DMS 273 (cell line): Measurements from ENCODE around the gene FYCO1.
"Not testable (repeated sequence)": the region's sequence is repeated elsewhere in the genome, so short reads cannot be mapped to it uniquely, and the experiment has no call there.

Experiments used
- DNase-seq: peaks from one replicate; lab custom pipeline; 2025; ENCODE audit not compliant: unreplicated experiment; lab: John Stamatoyannopoulos, UW

The FYCO1 gene

DNA sequence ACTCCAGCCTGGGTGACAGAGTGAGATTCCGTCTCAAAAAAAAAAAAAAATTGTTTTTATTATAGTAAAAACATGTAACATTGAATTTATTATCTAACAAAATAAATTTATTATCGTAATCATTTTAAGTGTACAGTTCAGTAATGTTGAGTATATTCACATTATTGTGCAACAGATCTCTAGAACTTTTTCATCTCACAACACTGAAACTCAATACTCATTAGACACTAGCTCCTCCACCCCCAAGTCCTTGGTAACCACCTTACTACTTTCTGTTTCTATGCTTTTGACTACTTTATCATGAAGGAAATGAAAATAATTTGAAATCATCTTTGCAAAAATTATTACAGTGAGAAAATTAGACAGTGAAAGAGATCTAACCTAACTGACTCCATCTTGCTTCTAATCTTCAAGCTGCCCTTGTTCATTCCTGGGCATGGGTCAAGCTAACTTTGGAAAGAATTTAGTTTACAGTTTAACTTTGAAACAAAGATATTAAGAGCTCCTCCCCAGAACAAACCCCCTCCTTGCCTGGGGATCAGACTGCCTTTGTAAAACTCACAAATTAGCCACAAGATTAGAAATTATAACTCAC is 15.0 kb upstream of the FYCO1 start:
- DNase-seq: no peak

DNA sequence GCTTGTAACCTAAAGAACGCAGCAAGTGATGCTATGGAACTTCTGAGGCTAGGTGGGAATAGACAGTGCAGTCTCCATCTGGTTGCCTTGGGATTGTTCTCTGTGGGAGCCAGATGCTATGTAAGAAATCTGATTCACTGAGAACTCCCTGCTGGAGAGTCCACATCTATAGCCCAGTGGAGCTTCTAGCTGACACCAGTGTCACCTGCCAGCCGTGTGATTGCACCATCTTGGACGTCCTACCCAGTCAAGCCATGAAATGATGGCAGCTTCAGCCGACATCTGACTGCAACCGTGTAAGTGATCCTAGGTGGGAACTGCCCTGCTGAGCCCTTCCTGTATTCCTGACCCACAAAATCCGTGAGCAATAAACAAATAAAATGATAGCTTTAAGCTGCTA is 12.4 kb upstream of the FYCO1 start:
- no peak for DNase-seq

DNA sequence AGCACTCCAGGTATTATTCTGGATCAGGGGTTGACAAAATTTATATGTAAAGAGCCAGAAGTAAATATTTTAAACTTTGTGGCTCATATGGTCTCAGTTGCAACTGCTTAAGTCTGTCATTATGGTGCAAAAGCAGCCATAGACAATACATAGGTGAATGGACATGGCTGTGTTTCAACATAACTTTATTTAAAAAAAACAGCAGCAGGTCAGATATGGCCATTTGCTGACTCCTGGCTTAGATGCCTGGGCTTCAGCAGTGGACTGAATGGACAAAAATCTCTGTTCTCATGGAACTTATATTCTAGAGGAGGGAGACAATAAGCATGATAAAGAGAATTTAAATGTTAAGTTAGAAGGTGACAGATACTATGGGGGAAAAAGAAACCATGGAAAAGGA is 11.7 kb upstream of the FYCO1 start:
- DNase-seq: no peak

DNA sequence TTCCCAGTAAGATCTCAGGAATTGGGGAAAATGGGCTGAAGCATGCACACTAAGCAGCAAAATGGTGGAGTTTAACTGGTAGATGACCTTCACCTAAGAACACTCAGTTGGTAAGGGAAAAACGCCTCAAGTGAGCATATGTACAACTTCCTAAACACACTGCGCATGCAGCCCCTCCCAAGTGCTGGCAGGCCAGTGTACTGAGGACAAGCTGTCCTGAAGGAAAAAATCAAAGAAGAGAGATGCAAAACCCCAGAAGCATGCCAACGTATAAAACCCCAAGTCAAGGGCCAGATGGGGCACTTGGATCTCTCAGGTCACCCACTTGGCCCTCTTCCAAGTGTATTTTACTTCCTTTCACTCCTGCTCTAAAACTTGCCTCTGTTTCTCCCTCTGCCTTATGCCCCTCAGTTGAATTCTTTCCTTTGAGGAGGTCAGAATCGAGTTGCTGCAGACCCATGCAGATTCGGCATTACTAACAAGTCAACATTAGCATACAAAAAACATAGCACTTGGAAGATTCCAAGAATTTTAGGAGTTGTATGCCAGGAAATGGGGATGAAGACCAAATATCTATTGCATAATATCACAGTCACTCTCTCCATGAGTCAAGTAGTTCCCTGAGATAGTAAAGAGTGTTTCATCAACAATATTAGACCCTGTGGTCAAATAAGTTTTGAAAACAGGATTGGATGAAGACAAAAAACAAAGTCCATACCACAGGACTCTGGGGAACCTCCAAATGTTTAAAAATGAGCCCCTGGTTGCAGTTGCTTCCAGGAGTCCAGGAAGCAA is 10.8 kb upstream of the FYCO1 start:
- peak; percentile 52 for DNase-seq

DNA sequence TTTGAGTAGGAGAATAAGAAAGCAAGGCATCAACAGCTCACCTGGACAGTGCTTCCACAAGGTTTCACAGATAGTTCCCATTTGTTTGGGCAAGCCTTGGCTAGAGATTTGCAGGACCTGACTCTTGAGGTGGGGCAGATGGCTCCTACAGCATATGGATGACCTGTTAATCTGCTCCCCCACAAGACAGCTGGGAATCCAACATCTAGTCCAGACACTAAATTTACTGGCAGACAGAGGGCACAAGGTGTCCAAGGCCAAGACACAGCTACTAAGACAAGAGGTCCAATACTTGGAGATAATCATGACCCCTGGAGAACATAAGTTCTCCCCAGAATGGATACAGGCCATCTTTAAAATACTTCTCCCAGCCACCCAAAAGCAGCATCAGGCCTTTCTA is 8.1 kb upstream of the FYCO1 start:
- peak; percentile 5 for DNase-seq

DNA sequence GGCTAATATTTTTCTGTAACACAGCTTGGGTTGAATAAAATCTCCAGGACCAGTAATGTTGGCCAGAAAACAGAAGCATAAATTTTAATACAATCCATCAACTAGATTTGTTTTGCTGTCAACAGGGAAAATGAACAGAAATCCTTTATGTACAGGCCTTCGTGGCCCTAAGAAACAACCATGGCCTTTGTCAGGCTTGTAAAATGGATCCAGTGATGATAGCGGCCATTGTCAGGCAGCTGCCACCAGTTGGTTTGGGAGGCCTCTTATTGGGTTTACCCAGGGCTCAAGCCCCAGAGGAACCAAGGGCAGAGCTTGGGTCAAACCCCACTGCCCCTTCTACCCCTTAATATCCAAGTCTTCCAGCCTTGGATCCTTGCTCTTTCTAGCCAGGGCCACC is 5.6 kb upstream of the FYCO1 start:
- DNase-seq: no peak

DNA sequence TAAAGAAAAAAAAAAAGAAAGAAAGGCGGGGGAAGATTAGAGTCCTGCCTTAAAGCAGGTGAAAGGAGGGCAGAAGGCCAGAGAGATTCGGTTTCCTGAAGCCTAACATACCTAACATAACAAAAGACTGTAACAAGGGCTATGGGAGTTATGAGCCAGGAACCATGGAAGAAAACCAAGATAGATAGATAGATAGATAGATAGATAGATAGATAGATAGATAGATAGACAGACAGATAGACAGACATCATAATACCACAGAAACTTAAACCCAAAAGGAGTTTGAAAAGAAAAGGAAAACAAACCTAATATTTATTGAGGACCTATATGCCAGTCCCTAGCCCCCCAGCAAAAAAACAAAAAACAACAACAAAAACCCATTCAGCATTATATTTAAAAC is 2.3 kb upstream of the FYCO1 start:
- DNase-seq: no peak

DNA sequence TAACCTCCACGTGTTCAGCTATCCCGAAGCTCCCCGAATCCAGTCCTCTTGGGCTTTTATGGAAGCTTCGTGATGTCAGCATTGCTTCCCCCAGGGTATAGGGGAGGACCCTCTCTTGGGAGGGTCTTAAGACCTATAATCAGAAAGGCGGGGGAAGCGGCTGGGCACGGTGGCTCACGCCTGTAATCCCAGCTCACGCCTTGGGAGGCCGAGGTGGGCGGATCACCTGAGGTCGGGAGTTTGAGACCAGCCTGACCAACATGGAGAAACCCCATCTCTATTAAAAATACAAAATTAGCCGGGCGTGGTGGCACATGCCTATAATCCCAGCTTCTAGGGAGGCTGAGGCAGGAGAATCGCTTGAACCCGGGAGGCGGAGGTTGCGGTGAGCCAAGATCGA is 1.9 kb upstream of the FYCO1 start:
- not testable (repeated sequence) for DNase-seq

DNA sequence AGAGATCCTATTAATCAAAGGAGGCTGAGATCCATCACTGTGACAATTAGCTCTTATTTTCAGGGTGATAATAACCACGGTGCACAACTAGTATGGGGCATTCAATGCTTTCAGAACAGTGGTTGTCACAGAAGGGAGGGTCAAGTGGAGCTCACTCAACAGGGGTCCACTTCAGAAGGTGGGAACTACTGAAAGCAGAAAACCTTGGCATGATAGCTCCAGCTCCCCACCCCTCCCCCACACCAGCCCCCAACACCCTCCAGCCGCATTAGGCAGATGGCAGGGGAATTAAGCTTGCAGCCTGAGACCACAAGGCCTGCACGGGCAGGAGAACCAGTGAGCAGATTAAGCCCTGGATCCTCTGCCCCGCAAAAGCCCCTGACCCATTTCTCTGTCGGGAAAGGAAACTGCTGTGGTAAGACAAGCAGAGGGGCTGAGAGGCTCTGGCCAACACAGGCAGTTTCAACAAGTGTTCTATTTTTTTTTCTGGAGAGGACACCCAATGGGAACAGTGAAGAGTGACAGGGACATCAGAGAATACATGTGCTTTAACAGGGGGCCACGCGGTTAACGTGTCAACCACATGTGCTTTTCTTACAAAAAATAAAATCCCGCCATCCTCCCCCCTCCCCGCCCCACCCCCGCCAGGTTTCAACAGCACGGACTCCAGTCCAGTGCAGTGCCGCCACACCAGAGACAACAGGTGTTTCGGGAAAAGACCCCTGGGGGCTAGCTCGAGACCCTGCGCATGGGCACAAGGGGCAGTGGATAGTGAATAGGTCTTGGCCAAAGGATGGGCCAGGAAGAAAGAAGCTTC is 997 bp downstream of the FYCO1 start:
- peak; percentile 82 for DNase-seq

DNA sequence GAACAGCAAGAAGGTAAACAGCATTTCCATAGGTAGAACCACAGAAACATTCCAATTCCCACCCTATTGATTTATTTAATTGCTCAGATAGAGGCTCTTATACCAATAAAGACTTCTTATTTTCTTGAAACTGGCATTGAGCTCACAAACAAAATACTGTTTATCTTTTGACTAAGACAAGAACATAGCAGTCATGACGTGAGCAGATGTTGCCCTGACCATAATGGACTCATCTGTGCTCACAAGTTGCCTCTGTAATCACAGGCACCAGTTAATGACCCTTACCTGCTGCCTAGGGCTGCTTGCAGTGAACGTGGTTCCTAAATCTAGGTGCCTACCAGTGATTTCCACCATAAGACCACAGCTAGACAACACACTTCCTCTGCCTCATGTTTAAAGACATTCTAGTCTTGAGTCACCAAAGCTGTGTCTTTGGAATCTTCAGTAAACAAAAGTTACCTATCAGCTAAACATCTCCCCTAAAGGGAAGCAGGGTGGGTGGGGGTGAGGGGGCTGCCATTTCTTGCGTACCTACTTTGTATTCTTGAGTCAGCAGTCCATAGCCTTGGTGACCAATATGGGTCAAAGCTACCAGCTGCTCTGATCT is 2.1 kb downstream of the FYCO1 start:
- no peak for DNase-seq

DNA sequence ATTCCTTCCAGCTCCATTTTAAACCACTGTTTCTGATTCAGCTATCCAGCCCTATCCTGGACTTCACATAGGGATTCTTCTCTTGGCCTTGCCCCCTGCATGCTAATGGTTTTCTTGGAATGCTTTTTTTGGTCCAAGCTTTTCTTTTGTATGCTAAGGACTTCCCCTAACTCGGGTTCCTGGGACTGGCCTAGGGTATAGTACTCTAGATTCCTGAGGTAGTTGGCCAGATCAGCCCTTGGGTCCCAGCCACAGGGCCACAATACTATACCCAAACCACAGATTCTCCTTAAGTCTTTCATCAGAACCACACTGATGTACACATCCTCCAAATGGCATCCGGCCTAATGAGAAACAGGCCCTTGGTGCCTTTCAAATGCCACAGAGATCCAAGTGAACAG is 2.8 kb downstream of the FYCO1 start:
- DNase-seq: no peak

DNA sequence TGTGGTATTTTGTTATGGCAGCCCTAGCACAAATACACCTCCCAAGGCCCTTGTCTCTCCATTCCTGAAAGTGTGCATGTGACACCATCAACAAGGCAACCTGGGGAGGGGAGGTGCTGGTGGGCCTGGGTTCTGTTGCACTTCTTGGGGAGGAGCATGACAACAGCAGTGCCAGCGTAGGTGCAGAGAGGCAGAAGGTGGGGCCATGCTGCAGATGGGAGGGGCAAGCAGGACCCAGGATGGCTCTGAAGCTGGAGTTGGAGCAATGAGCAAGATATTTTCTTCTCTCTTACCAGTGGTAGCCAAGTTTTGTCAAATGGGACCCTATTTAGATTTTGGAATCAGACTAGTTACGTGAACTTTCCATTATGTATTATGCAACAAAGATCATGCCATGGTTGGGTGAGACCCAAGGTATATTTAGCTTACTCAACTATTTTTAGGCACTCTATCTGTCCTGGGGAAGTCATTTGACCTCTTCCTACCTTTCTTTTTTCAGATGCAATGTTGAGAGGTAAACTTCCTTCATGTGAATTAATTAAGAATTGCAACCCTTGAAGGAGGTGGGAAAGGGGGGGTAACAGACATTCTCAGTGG is 3.4 kb downstream of the FYCO1 start:
- DNase-seq: no peak

DNA sequence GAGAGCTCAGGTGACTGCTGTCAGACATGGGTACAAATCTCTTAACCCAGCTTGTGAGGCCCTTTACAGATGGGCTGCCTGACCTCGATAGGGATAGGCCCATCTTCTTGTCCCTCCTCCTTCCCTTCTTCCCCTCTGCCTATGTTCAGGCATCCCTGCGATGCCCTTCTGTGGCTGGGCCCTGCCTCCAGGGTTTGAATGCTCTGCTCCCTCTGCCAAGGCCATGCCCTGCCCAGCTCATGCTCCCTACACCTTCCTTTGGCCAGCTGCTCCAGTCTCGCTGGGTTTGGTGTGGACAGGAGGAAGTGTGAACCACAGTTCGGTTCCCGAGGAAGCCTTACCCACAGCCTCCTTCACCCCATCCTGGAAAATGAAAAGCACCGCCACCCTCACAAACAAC is 4.3 kb downstream of the FYCO1 start:
- DNase-seq: no peak

DNA sequence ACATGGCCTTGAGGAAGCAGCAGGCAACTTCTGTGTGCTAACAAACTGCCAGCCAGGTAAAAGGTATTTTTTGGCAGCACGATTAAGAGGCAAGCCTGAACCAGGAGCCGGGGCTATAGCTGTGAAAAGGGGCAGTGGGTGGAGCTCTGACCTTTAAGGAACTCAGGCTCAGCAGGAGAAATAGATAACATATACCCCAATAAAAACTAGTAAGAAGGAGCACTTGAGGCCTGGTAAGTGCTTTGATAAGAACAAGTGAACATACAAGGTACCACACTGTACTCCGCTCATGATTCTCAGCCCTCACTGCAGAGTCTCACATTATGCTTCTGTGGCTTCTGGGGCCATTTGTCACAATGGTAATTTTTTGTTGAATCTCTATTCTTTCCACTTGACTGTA is 5.4 kb downstream of the FYCO1 start:
- no peak for DNase-seq

DNA sequence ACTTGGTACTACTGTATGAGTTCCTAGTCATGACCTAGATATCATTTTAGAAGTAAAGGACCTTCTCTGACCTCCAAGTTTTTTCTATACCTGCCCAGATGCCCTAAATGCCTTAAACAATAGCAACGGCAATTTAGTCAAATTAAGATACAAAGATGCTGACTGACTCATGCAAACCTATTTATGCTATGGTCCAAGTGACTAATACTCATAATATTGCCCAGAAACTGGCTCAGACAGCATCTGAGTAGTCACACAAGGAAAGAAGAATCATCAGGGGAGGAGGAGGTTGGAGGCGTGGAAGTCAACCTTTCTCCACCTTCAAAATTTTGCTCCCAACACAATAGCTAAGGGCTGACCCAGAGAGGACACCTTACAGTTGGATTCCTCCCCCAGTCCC is 6.8 kb downstream of the FYCO1 start:
- no peak for DNase-seq

DNA sequence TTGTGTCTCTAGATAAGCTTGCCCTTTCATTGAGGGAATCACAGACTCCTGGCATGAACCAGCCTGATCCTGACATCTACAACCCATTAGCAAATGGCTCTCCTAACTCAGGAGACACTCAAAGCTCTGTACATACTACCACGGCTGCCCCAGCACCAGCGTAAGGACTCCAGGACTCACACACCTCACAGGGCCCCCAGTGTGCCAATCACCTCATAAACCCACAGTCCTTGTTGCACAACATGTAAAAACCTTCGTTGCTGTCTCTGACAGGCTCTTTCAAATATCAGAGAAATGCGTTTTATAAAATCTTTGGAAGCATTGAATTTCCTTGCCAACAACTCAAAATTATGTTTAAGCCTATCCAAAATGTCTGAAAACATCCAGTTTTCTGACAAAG is 7.3 kb downstream of the FYCO1 start:
- no peak for DNase-seq

DNA sequence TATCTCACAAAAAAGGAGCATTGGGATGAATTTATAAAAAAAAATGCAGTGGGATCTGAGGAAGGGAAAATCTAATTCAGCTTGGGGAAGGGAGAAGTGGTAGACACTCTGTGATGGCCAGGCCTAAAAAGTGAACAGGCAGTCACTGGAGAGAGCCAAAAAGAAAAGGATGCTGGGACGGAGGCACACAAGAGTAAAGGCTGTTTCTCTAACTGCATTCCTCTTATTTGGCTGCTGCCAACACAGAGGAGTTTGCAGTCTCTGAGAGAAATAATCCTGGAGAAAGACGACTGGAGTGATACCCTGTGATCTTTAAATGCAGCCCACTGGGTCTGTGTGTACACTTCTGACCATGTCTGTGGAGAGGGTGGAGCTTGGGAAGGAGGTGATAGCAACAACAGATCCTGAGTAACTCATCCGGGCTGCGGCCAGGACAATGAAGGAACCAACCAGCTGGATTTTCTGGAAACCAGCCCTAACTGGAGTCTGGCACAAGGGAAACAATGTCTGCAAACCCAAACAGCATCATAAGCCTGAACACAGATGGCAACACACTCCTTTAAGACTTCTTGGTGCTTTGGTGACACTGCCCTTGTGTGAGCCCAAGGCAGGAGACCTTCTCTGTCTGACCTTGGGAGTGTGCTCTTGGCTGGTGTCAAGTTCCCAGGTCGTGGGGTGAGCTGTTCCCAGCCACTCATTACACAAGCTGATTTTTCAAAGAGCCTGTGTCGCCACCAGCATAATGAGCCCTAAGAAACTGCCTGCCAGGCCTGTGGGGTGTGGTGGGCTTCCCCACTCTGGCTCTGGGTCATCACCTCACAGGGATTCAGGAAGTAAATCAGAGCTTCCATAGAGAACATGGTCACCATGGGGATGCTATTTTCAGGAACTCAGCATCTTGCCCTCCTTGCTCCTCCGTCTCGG is 8.0 kb downstream of the FYCO1 start:
- peak; percentile 39 for DNase-seq

DNA sequence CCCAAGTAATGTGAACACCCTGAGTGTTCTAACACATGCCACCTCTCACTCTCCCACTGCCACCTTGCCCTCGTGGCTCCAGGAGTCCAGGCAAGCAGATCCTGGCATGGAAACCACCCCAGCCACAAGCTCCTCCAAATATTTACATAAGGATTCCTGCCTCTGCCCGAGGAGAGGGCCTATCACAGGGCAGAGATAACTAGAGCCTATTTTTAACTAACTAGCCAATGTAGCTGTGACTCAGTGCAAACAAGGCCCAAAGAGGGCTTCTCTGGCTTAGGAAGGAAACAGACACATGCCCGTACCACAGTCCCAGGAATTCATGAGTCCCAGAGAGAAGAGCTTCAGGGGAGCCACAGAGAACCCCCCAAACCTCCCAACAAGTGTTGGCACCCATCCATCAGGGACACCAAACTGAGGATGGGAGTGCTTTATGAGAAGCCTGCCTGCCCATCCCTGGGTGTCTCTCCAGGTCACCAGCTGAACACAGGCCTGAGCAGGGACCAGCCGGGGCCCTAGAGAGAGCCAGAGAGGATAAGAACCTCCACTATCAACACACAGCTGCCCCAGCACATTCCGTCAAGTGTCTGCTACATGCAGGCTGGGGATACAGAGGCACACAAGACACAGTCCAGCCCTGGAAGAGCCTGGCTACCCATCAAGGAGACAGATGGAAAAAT is 9.2 kb downstream of the FYCO1 start:
- DNase-seq: peak; percentile 10

DNA sequence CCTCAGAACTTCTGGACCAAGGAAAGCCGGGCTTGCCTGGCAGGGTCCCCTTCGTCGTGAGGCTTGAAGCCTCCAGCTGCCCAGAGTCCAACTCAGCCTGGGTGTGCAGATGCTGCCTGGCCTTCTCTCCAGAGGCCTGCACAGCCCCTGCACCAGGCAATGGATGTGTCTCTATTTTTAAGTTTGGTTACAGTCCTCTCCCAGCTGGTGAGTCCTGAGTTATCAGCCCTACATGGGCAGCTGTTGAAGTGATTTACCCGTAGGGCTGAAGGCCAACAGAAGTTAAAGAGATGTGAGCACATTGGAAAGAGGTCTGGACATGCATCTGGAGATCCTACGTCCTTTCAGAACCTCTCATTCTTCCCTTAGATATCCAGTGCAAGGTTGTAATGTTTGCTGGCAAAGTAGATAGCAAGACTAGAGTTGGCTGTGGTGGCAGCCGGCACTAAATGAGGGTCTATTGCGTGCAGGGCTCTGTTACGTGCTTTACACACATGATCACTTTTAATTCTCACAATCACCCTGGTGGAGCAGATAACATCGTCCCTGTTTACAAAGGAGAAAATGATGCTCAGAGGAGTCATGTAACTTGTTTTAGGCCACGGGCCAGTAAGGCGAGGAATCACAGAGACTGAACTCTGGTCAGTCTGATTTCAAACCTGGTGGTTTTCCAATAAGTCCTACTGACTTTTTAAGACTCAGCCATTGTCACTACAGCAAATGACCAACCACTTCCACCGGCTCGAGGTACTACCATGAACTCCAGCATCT is 9.9 kb downstream of the FYCO1 start:
- peak; percentile 49 for DNase-seq
